ENCODE data around the gene ADPRHL1. TPM values are rescaled to one million over a fixed set of nuclear protein-coding genes. Genes with fewer than 3 reads are reported as not detected.
A peak's percentile ranks its signal among the peaks of the same experiment; 100 is the strongest.

Gene ADPRHL1
- 20.7 TPM for total RNA-seq (ENCODE audit: unreplicated experiment)
- long read RNA-seq, partial matches to known transcripts = 1 of 5 reads
- long read RNA-seq, other reads (novel, unspliced or antisense) = 2 of 5 reads

DNA sequence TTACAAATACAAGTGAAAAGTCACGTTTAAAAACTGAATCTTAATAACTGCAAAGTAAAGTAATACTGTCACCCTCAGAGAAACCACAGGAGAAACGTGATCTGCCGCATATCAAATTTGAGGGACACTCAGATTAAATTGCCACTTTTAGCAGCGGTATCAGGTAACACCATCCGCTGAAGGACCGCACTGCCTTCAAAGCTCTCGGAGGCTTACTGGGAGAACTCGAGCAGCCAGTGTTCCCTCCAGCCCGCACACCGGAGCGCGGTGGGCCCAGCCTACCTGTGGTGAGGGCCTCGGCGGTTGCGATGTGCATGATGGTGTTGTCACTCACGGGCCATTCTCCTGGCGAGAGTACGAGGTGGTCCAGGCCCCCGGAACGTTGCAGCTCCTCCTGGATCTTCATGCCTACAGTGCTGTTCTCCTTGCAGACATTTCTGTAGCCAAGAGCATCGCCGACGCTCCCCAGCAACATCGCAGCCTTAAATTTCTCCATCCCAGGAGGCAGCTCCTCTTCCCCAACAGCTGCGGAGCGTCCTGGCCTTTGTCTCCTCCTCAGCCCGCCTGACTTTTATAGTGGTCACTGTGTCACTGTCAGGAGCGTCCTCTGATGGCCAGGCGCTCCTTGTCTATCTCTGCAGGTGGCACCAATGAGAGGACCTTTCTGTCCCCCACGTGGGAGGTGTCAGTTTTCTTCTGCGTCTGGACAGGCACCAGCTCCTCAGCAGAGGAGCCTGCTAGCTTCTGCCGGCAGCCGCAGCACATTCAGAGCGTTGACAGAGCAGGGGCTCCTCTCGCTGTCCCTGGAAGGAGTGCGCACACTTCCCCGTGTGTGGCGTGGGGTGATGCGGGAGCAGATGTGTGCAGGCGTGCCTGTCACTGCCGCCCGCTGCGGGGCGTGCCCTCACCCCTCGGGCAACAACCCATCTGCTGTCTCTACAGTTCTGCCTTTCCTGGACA, at the start of gene ADPRHL1:
Gene ADPRHL1 (minus strand): TSS at position 547 of the 960 bp plus-strand sequence. CDS start 51 bp downstream, at position 496.
- Mint-ChIP-seq H3K9me3 (ENCODE audit: unreplicated experiment) (peaks cover 7% of the 10 kb centered on the region), H3K36me3 (ENCODE audit: unreplicated experiment) (peaks cover 5% of the 10 kb centered on the region), H3K4me1 (ENCODE audit: low read depth, unreplicated experiment) (peaks cover 41% of the 10 kb centered on the region), H3K4me3 (ENCODE audit: unreplicated experiment) (peak within 1 kb of the TSS; percentile 81), H3K27me3 (ENCODE audit: unreplicated experiment) (peaks cover 12% of the 10 kb centered on the region), H3K27ac (ENCODE audit: unreplicated experiment) (peak within 1 kb of the TSS; percentile 98)
- TF ChIP-seq, protein P1, sequence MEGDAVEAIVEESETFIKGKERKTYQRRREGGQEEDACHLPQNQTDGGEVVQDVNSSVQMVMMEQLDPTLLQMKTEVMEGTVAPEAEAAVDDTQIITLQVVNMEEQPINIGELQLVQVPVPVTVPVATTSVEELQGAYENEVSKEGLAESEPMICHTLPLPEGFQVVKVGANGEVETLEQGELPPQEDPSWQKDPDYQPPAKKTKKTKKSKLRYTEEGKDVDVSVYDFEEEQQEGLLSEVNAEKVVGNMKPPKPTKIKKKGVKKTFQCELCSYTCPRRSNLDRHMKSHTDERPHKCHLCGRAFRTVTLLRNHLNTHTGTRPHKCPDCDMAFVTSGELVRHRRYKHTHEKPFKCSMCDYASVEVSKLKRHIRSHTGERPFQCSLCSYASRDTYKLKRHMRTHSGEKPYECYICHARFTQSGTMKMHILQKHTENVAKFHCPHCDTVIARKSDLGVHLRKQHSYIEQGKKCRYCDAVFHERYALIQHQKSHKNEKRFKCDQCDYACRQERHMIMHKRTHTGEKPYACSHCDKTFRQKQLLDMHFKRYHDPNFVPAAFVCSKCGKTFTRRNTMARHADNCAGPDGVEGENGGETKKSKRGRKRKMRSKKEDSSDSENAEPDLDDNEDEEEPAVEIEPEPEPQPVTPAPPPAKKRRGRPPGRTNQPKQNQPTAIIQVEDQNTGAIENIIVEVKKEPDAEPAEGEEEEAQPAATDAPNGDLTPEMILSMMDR (IDR thresholded peaks at IDR 0.05; ENCODE audit: partially characterized antibody, unreplicated experiment) = no peak
- DNase-seq = peak; percentile 64

DNA sequence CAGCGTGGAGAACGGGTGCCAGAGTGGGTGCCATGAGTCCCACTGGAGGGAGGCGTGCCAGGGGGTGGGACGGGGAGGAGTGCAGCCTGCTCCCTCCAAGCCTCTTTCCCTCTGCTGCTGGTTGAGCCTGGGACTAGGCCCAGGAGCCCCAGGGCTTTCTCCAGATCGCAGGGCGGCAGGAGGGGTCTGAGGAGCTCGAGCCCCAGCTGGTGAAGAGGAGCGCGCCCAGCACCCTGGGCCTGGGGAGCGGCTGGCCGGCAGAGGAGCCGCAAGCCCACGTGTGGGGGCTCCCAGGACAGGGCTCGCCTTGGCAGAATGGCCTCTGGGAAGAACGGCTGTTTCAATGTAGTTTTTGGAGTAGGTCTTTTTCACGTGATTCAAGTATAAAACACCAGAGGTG, 49.4 kb upstream of the ADPRHL1 start:
- Mint-ChIP-seq H3K36me3 (ENCODE audit: unreplicated experiment) (no peaks in the 10 kb centered on the region), H3K9me3 (ENCODE audit: unreplicated experiment) (peaks cover 1% of the 10 kb centered on the region), H3K27me3 (ENCODE audit: unreplicated experiment) (peaks cover 3% of the 10 kb centered on the region), H3K4me1 (ENCODE audit: low read depth, unreplicated experiment) (peaks cover 8% of the 10 kb centered on the region), H3K27ac (ENCODE audit: unreplicated experiment) (no peak overlapping the region), H3K4me3 (ENCODE audit: unreplicated experiment) (no peak overlapping the region)
- TF ChIP-seq, protein P1 (IDR thresholded peaks at IDR 0.05; ENCODE audit: partially characterized antibody, unreplicated experiment) = no peak
- DNase-seq = no peak

DNA sequence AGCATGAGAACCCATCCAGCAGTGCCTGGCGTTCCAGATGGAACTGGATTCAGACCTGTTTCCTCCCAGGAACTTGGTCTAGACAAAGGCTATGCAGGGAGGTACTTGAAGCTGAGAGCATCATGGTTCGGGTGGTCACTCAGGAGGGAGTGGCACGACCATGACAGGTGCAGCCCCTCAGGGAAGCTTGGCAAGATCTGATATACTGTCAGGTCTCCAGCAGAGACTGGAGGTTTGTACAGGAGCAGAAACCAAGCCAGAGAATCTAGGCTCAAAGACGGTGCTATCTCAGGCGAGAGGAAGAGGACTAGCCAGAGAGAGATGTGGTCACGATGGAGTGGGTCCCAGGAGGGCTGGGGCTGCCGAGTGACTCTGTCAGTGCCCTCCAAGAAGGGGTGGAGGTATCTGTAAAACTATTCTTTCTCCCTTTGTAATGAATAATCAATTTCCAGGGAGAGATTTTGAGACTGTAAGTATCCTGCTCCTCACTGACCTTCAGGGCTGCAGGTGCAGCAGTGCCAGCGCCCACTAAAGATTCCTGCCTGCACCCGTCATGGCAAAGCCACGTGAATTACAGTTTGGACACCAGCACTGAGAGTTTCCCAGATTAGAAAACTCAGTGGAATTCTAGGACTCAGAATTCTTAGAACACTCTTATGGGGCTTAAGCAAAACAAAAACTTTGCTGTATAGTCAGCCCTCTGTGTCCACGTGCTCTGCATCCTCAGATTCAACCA, 47.4 kb upstream of the ADPRHL1 start:
- no peak overlapping the region for H3K27ac Mint-ChIP-seq (ENCODE audit: unreplicated experiment)
- no peak overlapping the region for H3K4me3 Mint-ChIP-seq (ENCODE audit: unreplicated experiment)
- H3K9me3 Mint-ChIP-seq (ENCODE audit: unreplicated experiment) = peaks cover 1% of the 10 kb centered on the region
- H3K36me3 Mint-ChIP-seq (ENCODE audit: unreplicated experiment) = no peaks in the 10 kb centered on the region
- peaks cover 5% of the 10 kb centered on the region for H3K4me1 Mint-ChIP-seq (ENCODE audit: low read depth, unreplicated experiment)
- TF ChIP-seq, protein P1 (IDR thresholded peaks at IDR 0.05; ENCODE audit: partially characterized antibody, unreplicated experiment) = no peak
- H3K27me3 Mint-ChIP-seq (ENCODE audit: unreplicated experiment) = no peaks in the 10 kb centered on the region
- no peak for DNase-seq

DNA sequence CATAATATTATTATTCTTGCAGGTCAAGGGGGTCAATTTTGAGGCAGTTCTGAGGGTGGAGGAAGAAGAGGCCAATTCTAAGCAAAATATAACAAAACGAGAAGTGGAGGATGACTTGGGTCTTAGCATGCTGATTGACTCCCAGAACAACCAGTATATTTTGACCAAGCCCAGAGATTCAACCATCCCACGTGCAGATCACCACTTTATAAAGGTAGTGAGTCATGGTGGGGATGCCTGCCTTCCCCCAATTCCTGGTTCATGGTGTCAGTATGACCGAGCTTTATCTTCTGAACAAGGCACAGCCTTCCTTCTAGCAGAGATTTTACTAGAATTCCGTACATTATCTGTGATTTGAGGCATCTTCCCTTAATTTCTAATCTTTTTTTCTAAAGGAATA, 46.6 kb upstream of the ADPRHL1 start:
- no peak overlapping the region for H3K4me3 Mint-ChIP-seq (ENCODE audit: unreplicated experiment)
- TF ChIP-seq, protein P1 (IDR thresholded peaks at IDR 0.05; ENCODE audit: partially characterized antibody, unreplicated experiment) = no peak
- no peaks in the 10 kb centered on the region for H3K27me3 Mint-ChIP-seq (ENCODE audit: unreplicated experiment)
- no peak for DNase-seq
- H3K27ac Mint-ChIP-seq (ENCODE audit: unreplicated experiment) = no peak overlapping the region
- peaks cover 13% of the 10 kb centered on the region for H3K4me1 Mint-ChIP-seq (ENCODE audit: low read depth, unreplicated experiment)
- H3K36me3 Mint-ChIP-seq (ENCODE audit: unreplicated experiment) = no peaks in the 10 kb centered on the region
- peaks cover 1% of the 10 kb centered on the region for H3K9me3 Mint-ChIP-seq (ENCODE audit: unreplicated experiment)
